ENCODE data around the gene RPS6KC1. TPM values are rescaled to one million over a fixed set of nuclear protein-coding genes. Genes with fewer than 3 reads are reported as not detected.

RPS6KC1 gene
- polyA plus RNA-seq, 3 donors, result 8.9 to 16.0 (median 11.4) TPM

DNA sequence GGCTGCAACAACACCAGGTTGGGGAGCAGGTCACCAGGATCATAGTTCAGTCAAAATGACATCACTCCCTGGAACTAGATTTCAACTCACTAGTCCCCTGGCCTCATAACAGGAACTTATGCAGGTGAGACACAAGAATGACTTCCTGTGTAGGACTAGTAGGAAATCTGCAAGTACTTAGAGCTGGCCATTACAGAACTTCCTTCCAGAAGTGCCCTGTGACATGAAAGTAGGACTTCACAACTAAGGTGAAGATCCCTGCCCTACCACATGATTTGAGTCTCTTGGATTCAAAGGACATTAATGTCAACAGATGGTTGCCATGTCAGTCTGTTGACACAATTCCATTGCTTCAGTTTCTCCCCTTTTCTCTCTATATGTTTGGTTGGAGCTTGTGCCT lies 223.1 kb downstream of the RPS6KC1 start:
- Mint-ChIP-seq H3K27ac (peak overlapping the region in 1 of 7 donors; percentile 65), H3K36me3 (peaks cover 40 to 41% of the 10 kb centered on the region in 2 donors), H3K27me3 (ENCODE audit: low read depth in 3 of 3) (peaks cover 0 to 1% (median 0%) of the 10 kb centered on the region in 3 donors), H3K4me3 (no peak overlapping the region), H3K9me3 (peaks cover 0 to 2% (median 0%) of the 10 kb centered on the region in 7 donors), H3K4me1 (no peaks in the 10 kb centered on the region)
- DNase-seq, result no peak
- H3K27ac ChIP-seq (ENCODE audit: low read depth in 1 of 2, low read length in 2 of 2), result no peak overlapping the region
- intact Hi-C loops (cut with micrococcal nuclease), result no loop called here
- no peaks in the 10 kb centered on the region for H3K9me3 ChIP-seq (replicated peaks in 1 of 2; ENCODE audit: control insufficient read depth in 1 of 2, insufficient read depth in 1 of 2, low read length in 2 of 2)
- H2AFZ ChIP-seq (ENCODE audit: insufficient read depth, low read depth, low read length, poor library complexity, severe bottlenecking), result no peak overlapping the region
- H3K36me3 ChIP-seq (replicated peaks in 1 of 2; ENCODE audit: control insufficient read depth in 1 of 2, insufficient read depth in 2 of 2, low read length in 2 of 2), result peaks cover 0 to 45% of the 10 kb centered on the region in 2 donors
- no peak overlapping the region for H3K9ac ChIP-seq (ENCODE audit: insufficient read depth, low read length, poor library complexity, severe bottlenecking)
- H3K27me3 ChIP-seq (ENCODE audit: control insufficient read depth in 2 of 2, insufficient read depth in 2 of 2, low read length in 2 of 2), result no peaks in the 10 kb centered on the region
- TF ChIP-seq, protein P1, sequence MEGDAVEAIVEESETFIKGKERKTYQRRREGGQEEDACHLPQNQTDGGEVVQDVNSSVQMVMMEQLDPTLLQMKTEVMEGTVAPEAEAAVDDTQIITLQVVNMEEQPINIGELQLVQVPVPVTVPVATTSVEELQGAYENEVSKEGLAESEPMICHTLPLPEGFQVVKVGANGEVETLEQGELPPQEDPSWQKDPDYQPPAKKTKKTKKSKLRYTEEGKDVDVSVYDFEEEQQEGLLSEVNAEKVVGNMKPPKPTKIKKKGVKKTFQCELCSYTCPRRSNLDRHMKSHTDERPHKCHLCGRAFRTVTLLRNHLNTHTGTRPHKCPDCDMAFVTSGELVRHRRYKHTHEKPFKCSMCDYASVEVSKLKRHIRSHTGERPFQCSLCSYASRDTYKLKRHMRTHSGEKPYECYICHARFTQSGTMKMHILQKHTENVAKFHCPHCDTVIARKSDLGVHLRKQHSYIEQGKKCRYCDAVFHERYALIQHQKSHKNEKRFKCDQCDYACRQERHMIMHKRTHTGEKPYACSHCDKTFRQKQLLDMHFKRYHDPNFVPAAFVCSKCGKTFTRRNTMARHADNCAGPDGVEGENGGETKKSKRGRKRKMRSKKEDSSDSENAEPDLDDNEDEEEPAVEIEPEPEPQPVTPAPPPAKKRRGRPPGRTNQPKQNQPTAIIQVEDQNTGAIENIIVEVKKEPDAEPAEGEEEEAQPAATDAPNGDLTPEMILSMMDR (IDR thresholded peaks at IDR 0.05), result no peak
- no peaks in the 10 kb centered on the region for H3K79me2 ChIP-seq (ENCODE audit: insufficient read depth, low read length)
- H3K4me1 ChIP-seq (ENCODE audit: control insufficient read depth in 1 of 2, insufficient read depth in 2 of 2, low read length in 2 of 2), result no peaks in the 10 kb centered on the region
- H4K20me1 ChIP-seq (ENCODE audit: insufficient read depth, low read length), result no peaks in the 10 kb centered on the region
- no peak overlapping the region for H3K4me3 ChIP-seq (replicated peaks in 1 of 3; ENCODE audit: low read depth in 2 of 3, low read length in 3 of 3)
- H3K4me2 ChIP-seq (replicated peaks; ENCODE audit: extremely low read depth, low read length, poor library complexity, severe bottlenecking), result no peak overlapping the region

DNA sequence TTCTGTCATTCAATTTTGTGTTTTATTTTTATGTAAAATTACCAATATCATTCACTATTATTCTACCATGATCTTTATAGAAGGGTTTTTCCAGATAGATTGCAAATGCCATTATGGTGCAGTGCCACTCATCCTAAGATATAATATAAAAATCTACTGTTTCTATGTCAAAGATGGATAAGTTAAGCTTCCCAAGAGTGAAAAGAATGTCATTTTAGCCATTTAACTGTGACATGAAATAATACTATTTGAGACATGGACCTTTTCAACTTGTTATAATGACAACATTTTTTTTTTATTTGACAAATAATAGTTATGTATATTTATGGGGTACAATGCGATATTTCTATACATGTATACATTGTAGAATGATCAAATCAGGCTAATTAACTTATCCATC lies 224.3 kb downstream of the RPS6KC1 start:
- Histone ChIP-seq H3K27ac (ENCODE audit: low read depth in 1 of 2, low read length in 2 of 2) (no peak overlapping the region), H3K36me3 (replicated peaks in 1 of 2; ENCODE audit: control insufficient read depth in 1 of 2, insufficient read depth in 2 of 2, low read length in 2 of 2) (peaks cover 0 to 42% of the 10 kb centered on the region in 2 donors), H3K4me2 (replicated peaks; ENCODE audit: extremely low read depth, low read length, poor library complexity, severe bottlenecking) (no peak overlapping the region), H3K4me1 (ENCODE audit: control insufficient read depth in 1 of 2, insufficient read depth in 2 of 2, low read length in 2 of 2) (no peaks in the 10 kb centered on the region), H3K9me3 (replicated peaks in 1 of 2; ENCODE audit: control insufficient read depth in 1 of 2, insufficient read depth in 1 of 2, low read length in 2 of 2) (no peaks in the 10 kb centered on the region), H3K9ac (ENCODE audit: insufficient read depth, low read length, poor library complexity, severe bottlenecking) (no peak overlapping the region), H3K79me2 (ENCODE audit: insufficient read depth, low read length) (no peaks in the 10 kb centered on the region), H3K27me3 (ENCODE audit: control insufficient read depth in 2 of 2, insufficient read depth in 2 of 2, low read length in 2 of 2) (no peaks in the 10 kb centered on the region), H3K4me3 (replicated peaks in 1 of 3; ENCODE audit: low read depth in 2 of 3, low read length in 3 of 3) (no peak overlapping the region), H2AFZ (ENCODE audit: insufficient read depth, low read depth, low read length, poor library complexity, severe bottlenecking) (no peak overlapping the region), H4K20me1 (ENCODE audit: insufficient read depth, low read length) (no peaks in the 10 kb centered on the region)
- no CpG with 5 or more reads among the region's 1 CpG for WGBS (ENCODE audit: insufficient coverage)
- intact Hi-C loops (cut with micrococcal nuclease), result no loop called here
- peaks cover 0 to 2% (median 0%) of the 10 kb centered on the region in 7 donors for H3K9me3 Mint-ChIP-seq
- no peak overlapping the region for H3K27ac Mint-ChIP-seq
- H3K4me3 Mint-ChIP-seq, result no peak overlapping the region
- peaks cover 0 to 1% (median 0%) of the 10 kb centered on the region in 3 donors for H3K27me3 Mint-ChIP-seq (ENCODE audit: low read depth in 3 of 3)
- H3K4me1 Mint-ChIP-seq, result no peaks in the 10 kb centered on the region
- DNase-seq, result no peak
- TF ChIP-seq, protein P1 (IDR thresholded peaks at IDR 0.05), result no peak
- peaks cover 34 to 35% of the 10 kb centered on the region in 2 donors for H3K36me3 Mint-ChIP-seq
